ENCODE results near the gene TRAPPC12.

DNA sequence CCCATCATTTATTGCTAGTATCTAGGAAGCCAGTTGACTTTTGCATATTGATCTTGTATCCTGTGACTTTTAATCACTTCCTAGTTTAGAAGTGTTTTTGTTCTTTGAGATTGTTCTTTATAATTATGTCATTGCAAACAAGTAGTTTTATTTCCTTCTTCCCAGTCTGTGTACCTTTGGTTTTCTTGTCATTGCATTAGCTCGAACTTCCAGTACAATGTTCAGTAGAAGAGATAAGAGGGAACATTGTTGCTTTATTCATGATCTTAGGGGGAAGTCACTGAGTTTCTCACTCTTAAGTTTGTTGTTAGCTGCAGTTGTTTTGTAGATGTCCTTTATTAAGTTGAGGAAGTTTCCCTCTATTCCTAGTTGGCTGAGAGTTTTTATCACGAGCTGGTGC lies 61.0 kb downstream of the TRAPPC12 start:
- TF ChIP-seq, protein P1, sequence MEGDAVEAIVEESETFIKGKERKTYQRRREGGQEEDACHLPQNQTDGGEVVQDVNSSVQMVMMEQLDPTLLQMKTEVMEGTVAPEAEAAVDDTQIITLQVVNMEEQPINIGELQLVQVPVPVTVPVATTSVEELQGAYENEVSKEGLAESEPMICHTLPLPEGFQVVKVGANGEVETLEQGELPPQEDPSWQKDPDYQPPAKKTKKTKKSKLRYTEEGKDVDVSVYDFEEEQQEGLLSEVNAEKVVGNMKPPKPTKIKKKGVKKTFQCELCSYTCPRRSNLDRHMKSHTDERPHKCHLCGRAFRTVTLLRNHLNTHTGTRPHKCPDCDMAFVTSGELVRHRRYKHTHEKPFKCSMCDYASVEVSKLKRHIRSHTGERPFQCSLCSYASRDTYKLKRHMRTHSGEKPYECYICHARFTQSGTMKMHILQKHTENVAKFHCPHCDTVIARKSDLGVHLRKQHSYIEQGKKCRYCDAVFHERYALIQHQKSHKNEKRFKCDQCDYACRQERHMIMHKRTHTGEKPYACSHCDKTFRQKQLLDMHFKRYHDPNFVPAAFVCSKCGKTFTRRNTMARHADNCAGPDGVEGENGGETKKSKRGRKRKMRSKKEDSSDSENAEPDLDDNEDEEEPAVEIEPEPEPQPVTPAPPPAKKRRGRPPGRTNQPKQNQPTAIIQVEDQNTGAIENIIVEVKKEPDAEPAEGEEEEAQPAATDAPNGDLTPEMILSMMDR (conservative IDR thresholded peaks at IDR 0.05; ENCODE audit: low read depth, low read length): no peak
- TF ChIP-seq EZH2 (IDR thresholded peaks at IDR 0.05; ENCODE audit: low read length, unreplicated experiment): no peak

Measured in PC-3 (cell line).